WERI-Rb-1 (cell line): Measurements from ENCODE around the gene MYH8.

Experiments used
- DNase-seq: peaks from one replicate; pipeline ENCODE4 v3.0.0-alpha.2; 2020
- H3K27ac ChIP-seq: fragments of 250-450 bp; sonication (Bioruptor Pico); 2 replicates; pipeline ENCODE4 v1.5.1; 2020; ENCODE audit warnings: mild to moderate bottlenecking, moderate library complexity
- H3K27me3 ChIP-seq: fragments of 250-450 bp; sonication (Bioruptor Pico); 2 replicates; pipeline ENCODE4 v1.5.1; 2021; ENCODE audit warnings: mild to moderate bottlenecking, low read depth, moderate library complexity; ENCODE audit not compliant: insufficient read depth, severe bottlenecking
- H3K36me3 ChIP-seq: fragments of 250-450 bp; sonication (Bioruptor Pico); 2 replicates; pipeline ENCODE4 v1.5.1; 2020; ENCODE audit warnings: mild to moderate bottlenecking, moderate library complexity
- H3K4me3 ChIP-seq: 2 replicates; pipeline ENCODE4 v1.5.1; 2011; ENCODE audit warnings: low read depth, mild to moderate bottlenecking, control low read depth, low read length
- H3K9me3 ChIP-seq: fragments of 250-450 bp; sonication (Bioruptor Pico); 2 replicates; pipeline ENCODE4 v1.5.1; 2021; ENCODE audit warnings: mild to moderate bottlenecking, moderate library complexity; ENCODE audit not compliant: severe bottlenecking
- CTCF ChIP-seq: IDR thresholded peaks from 2 replicates; pipeline ENCODE4 v1.5.1; 2011; ENCODE audit warnings: low read depth, mild to moderate bottlenecking, control low read depth, inconsistent platforms, low read length

MYH8 gene

GRCh38 chr17:10447026-10447931, 25.5 kb upstream of the MYH8 start:
- Histone ChIP-seq H3K27ac (no peak overlapping the region), H3K9me3 (no peaks in the 10 kb centered on the region), H3K4me3 (no peak overlapping the region), H3K36me3 (no peaks in the 10 kb centered on the region), H3K27me3 (no peaks in the 10 kb centered on the region)
- no peak for TF ChIP-seq CTCF
- no peak for DNase-seq

GRCh38 chr17:10439816-10440215, 18.1 kb upstream of the MYH8 start:
- Histone ChIP-seq H3K9me3 (no peaks in the 10 kb centered on the region), H3K36me3 (no peaks in the 10 kb centered on the region), H3K27ac (no peak overlapping the region), H3K4me3 (no peak overlapping the region), H3K27me3 (no peaks in the 10 kb centered on the region)
- no peak for DNase-seq
- no peak for TF ChIP-seq CTCF

GRCh38 chr17:10435096-10435495, 13.3 kb upstream of the MYH8 start:
- peak; percentile 9 for DNase-seq
- Histone ChIP-seq H3K9me3 (no peaks in the 10 kb centered on the region), H3K4me3 (no peak overlapping the region), H3K27me3 (no peaks in the 10 kb centered on the region), H3K27ac (no peak overlapping the region), H3K36me3 (no peaks in the 10 kb centered on the region)
- TF ChIP-seq CTCF = no peak

GRCh38 chr17:10429421-10430045, 7.8 kb upstream of the MYH8 start:
- TF ChIP-seq CTCF = no peak
- DNase-seq = no peak
- Histone ChIP-seq H3K27me3 (no peaks in the 10 kb centered on the region), H3K27ac (no peak overlapping the region), H3K4me3 (no peak overlapping the region), H3K36me3 (no peaks in the 10 kb centered on the region), H3K9me3 (no peaks in the 10 kb centered on the region)

- no peak for TF ChIP-seq CTCF
- no peaks in the 10 kb centered on the region for H3K27me3 ChIP-seq
- no peak overlapping the region for H3K27ac ChIP-seq
- no peaks in the 10 kb centered on the region for H3K36me3 ChIP-seq
- no peaks in the 10 kb centered on the region for H3K9me3 ChIP-seq
- DNase-seq = no peak
- no peak overlapping the region for H3K4me3 ChIP-seq
Measured at GRCh38 chr17:10428781-10429180, 7.0 kb upstream of the MYH8 start.
